ENCODE data around the gene NXF1. TPM values are rescaled to one million over a fixed set of nuclear protein-coding genes. Genes with fewer than 3 reads are reported as not detected.

Gene NXF1
- total RNA-seq, 4 donors from 2014 or later = 51.9 to 101 (median 78.3) TPM

DNA sequence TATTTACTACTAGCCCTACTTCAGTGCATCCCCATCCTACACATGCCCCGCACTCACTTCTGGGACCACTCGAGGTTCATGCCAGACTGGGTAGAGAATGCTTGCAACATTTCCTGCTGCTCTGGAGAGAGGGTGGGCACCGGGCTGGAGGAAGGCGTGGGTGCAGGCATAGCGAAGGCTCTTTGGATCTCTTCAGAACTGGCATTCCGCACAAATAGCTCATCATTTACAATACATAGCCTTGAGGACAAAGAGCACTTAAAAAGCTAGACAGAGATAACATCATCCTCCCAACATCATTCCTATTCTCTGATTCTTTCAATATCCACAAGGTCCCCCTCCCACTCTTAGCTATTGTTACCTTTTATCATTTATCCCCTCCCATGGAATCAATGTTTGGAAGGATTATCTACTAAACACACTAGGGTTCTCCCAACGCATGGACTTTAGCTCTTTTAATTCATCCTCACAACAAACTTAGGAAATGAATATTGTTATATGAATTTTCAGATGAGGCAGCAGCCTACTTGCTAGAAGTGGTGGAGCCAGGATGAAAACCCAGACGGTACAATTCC, 11.0 kb downstream of the NXF1 start:
- ATAC-seq (ENCODE audit: low FRiP score) (no peak), DNase-seq (ENCODE audit: low spot score) (no peak)
- TF ChIP-seq, protein P1, sequence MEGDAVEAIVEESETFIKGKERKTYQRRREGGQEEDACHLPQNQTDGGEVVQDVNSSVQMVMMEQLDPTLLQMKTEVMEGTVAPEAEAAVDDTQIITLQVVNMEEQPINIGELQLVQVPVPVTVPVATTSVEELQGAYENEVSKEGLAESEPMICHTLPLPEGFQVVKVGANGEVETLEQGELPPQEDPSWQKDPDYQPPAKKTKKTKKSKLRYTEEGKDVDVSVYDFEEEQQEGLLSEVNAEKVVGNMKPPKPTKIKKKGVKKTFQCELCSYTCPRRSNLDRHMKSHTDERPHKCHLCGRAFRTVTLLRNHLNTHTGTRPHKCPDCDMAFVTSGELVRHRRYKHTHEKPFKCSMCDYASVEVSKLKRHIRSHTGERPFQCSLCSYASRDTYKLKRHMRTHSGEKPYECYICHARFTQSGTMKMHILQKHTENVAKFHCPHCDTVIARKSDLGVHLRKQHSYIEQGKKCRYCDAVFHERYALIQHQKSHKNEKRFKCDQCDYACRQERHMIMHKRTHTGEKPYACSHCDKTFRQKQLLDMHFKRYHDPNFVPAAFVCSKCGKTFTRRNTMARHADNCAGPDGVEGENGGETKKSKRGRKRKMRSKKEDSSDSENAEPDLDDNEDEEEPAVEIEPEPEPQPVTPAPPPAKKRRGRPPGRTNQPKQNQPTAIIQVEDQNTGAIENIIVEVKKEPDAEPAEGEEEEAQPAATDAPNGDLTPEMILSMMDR (IDR thresholded peaks at IDR 0.05) = no peak

DNA sequence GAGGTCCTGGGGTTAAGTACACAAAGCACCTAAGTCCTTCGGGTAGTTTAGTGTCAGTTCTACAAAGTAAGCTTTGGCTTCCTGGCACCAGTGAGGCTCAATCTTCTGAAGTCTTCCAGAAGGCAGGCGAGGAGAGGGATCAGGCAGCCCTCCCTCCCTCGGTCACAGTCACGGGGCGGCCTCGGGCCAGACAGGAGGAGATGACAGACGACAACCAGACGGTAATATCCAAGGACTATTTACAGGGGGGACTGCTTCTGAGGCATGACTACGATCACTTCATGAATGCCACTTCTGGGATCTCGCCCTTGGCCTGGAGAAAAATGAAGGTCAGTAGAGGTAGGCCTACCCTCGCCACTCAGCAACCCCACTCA, 13.1 kb downstream of the NXF1 start:
- TF ChIP-seq, protein P1 (IDR thresholded peaks at IDR 0.05) = no peak
- DNase-seq (ENCODE audit: low spot score) (no peak), ATAC-seq (ENCODE audit: low FRiP score) (no peak)

DNA sequence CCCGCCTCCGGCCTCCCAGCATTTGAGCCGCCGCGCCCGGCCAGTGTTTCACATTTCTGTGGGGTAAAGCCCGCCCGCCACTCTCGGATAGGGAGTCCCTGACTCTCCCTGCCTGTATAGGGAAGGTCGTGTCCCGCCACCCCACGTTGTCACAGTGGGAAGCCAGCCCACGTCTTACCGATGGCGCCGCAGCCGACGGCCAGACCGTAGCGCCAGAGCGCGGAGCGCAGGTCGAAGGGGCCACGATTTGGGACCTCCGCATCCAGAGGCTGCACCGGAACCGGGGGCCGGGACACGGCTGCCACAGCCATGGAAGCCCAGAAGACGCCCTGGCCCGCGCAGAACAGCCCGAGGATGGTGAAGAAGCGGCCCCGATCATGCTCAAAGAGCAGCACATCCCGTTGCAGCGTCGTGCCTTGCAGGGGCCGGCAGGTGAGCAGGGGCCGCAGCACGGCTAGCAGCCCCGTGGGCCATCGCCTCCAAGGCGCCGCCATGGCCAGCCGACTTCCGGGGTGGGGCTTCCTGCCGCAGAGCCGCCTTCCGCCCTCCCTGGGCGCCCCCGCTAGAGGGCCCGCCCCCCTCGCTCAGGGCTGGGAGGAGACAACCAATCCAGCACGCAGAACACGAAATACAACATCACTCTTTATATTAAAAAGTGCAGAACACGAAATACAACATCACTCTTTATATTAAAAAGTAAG, 13.6 kb downstream of the NXF1 start, which contains the start of gene TMEM223:
Gene TMEM223 (minus strand): TSS at position 506 of the 701 bp plus-strand sequence. CDS start 12 bp downstream, at position 494.
- DNase-seq (ENCODE audit: low spot score) (peak; percentile 57), ATAC-seq (ENCODE audit: low FRiP score) (peak; percentile 82)
- TF ChIP-seq, protein P1 (IDR thresholded peaks at IDR 0.05) = no peak

DNA sequence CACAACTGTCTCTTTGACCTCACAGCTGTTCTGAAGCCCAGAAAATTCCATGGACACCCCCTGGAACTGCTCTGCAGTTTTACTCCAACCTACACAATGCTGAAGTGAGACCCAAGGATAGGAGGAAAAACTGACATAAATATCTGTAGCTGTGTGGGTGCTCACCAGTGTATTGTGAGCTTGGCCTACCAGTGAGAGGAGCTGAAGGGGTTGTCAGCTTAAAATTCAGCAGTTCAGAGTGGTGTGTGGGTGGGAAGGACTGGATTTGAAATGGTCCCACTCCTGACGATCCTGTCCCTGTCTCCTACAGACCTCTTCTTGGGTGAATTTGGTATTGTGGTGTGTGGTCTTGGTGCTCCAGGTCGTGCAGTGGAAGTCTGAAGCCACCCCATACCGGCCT, 15.7 kb downstream of the NXF1 start:
- no peak for DNase-seq (ENCODE audit: low spot score)
- no peak for ATAC-seq (ENCODE audit: low FRiP score)
- TF ChIP-seq, protein P1 (IDR thresholded peaks at IDR 0.05) = no peak

DNA sequence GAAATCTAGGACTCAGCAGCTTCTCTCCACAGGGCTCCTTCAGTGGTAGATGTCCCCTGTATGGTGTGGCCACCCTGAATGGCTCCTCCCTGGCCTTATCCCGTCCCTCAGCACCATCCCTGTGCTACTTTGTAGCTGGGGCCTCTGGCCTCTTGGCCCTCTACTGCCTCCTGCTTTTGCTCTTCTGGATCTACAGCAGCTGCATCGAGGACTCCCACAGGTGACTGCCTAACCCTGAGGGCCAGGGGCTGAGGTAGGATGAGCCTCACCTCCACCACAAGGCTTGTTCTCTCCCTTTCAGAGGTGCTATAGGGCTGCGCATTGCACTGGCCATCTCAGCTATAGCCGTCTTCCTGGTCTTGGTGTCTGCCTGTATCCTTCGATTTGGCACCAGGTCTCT, 16.2 kb downstream of the NXF1 start:
- TF ChIP-seq, protein P1 (IDR thresholded peaks at IDR 0.05) = no peak
- DNase-seq (ENCODE audit: low spot score) (no peak), ATAC-seq (ENCODE audit: low FRiP score) (no peak)

DNA sequence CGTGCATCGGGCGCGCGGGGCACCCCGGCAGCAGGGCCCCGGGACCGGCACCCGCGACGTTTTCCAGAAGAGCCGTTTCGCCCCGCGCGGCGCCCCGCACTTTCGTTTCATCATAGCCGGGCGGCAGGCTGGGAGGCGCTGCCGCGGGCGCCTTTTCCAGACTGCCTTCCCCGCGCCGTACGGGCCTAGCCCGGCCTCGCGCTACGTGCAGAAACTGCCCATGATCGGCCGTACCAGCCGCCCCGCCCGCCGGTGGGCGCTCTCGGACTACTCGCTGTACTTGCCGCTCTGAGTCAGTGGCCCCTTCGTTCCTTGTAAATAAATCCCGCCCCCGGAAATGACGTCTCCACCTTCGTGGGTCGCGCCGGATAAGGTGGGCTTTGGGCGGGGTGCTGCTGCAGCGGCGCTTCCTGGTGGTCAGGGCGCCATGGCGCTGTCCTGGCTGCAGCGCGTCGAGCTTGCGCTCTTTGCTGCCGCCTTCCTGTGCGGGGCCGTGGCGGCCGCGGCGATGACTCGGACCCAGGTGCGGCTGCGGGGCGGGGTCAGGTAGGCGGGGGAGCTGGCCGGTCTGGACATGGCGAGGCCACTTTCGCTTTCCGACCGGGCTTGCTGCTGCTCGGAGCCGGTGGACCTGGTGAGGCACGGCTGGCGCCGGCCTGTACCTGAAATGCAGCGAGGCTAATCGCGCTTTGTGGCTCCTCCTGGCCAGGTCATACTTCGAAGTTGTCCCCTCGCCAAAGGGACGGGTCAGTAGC, 18.1 kb downstream of the NXF1 start, which contains the start of gene TMEM179B:
Gene TMEM179B (plus strand): TSS at position 398 of the 755 bp plus-strand sequence. CDS start 30 bp downstream, at position 428.
- TF ChIP-seq, protein P1 (IDR thresholded peaks at IDR 0.05) = peak in 1 of 3 donors; percentile 56
- peak; percentile 99 for DNase-seq (ENCODE audit: low spot score)
- ATAC-seq (ENCODE audit: low FRiP score) = peak; percentile 91

Measured in omental fat pad (tissue), 4 donors.